ENCODE measurements around the gene CCDC7. TPM values are rescaled to one million over a fixed set of nuclear protein-coding genes. Genes with fewer than 3 reads are reported as not detected.

CCDC7 gene
- total and polyA plus RNA-seq, 12 donors = 1.8 to 31.2 (median 16.9) TPM

- Histone ChIP-seq H3K4me1 (replicated peaks in 1 of 2) (peaks cover 0 to 10% of the 10 kb centered on the region in 2 donors), H3K9me3 (replicated peaks in 1 of 3) (no peaks in the 10 kb centered on the region), H3K4me3 (no peak overlapping the region), H3K27me3 (no peaks in the 10 kb centered on the region), H3K36me3 (replicated peaks in 1 of 2) (no peaks in the 10 kb centered on the region), H3K27ac (peak overlapping the region in 1 of 5 donors; percentile 9)
- 16 to 48% (median 24%) methylated on average over 2 of the region's 2 CpGs for WGBS, 4 donors
- intact Hi-C loops (cut with DNase I) = no loop called here
- TF ChIP-seq CTCF (IDR thresholded peaks at IDR 0.05) (no peak), POLR2A (IDR thresholded peaks at IDR 0.05) (no peak)
- DNase-seq = peak; percentile 16 to 55 (median 24)
These were observed 27.9 kb upstream of the CCDC7 start for GRCh38 chr10:32417911-32418547.

- no peak overlapping the region for H3K27ac ChIP-seq
- H3K4me1 ChIP-seq (replicated peaks in 1 of 2) = peaks cover 0 to 10% of the 10 kb centered on the region in 2 donors
- intact Hi-C loops (cut with DNase I) = no loop called here
- H3K4me3 ChIP-seq = no peak overlapping the region
- no peaks in the 10 kb centered on the region for H3K9me3 ChIP-seq (replicated peaks in 1 of 3)
- DNase-seq = no peak
- 51 to 71% (median 56%) methylated on average over 3 of the region's 3 CpGs for WGBS, 4 donors
- H3K27me3 ChIP-seq = no peaks in the 10 kb centered on the region
- no peaks in the 10 kb centered on the region for H3K36me3 ChIP-seq (replicated peaks in 1 of 2)
- TF ChIP-seq POLR2A (IDR thresholded peaks at IDR 0.05) (no peak), CTCF (IDR thresholded peaks at IDR 0.05) (no peak)
These were observed 27.4 kb upstream of the CCDC7 start for GRCh38 chr10:32418572-32418971.

GRCh38 chr10:32419615-32420014, 26.3 kb upstream of the CCDC7 start:
- Histone ChIP-seq H3K36me3 (replicated peaks in 1 of 2) (no peaks in the 10 kb centered on the region), H3K9me3 (replicated peaks in 1 of 3) (no peaks in the 10 kb centered on the region), H3K4me1 (replicated peaks in 1 of 2) (peaks cover 0 to 10% of the 10 kb centered on the region in 2 donors), H3K4me3 (no peak overlapping the region), H3K27ac (no peak overlapping the region), H3K27me3 (no peaks in the 10 kb centered on the region)
- whole genome bisulfite sequencing, 4 donors = 36 to 66% (median 53%) methylated on average over 1 of the region's 1 CpG
- no peak for DNase-seq
- intact Hi-C loops (cut with DNase I) = no loop called here
- no peak for TF ChIP-seq CTCF (IDR thresholded peaks at IDR 0.05)
- TF ChIP-seq POLR2A (IDR thresholded peaks at IDR 0.05) = no peak

GRCh38 chr10:32426186-32426585, 19.8 kb upstream of the CCDC7 start:
- Histone ChIP-seq H3K4me3 (no peak overlapping the region), H3K36me3 (replicated peaks in 1 of 2) (no peaks in the 10 kb centered on the region), H3K4me1 (replicated peaks in 1 of 2) (no peaks in the 10 kb centered on the region), H3K27ac (no peak overlapping the region), H3K9me3 (replicated peaks in 1 of 3) (no peaks in the 10 kb centered on the region), H3K27me3 (no peaks in the 10 kb centered on the region)
- no peak for DNase-seq
- no peak for TF ChIP-seq POLR2A (IDR thresholded peaks at IDR 0.05)
- no peak for TF ChIP-seq CTCF (IDR thresholded peaks at IDR 0.05)
- intact Hi-C loops (cut with DNase I) = no loop called here
- 89 to 97% (median 93%) methylated on average over 2 of the region's 2 CpGs for WGBS, 4 donors

Data from adrenal gland (tissue), 12 donors.